RWPE1 (cell line): ENCODE measurements around the gene UQCRHL.
"Not testable (repeated sequence)": the region's sequence is repeated elsewhere in the genome, so short reads cannot be mapped to it uniquely, and the experiment has no call there.

Experiments
- CTCF ChIA-PET: fragments of 350-600 bp; sonication (Branson Sonifier 250); formaldehyde crosslinking; extraction: SDS; loops from one replicate; lab custom pipeline; 2021; lab: Yijun Ruan, JAX
- POLR2A ChIA-PET: fragments of 400-600 bp; formaldehyde crosslinking; extraction: SDS; loops from one replicate; lab custom pipeline; 2020; ENCODE audit warnings: antibody characterized with exemption; ENCODE audit not compliant: low non-redundant PET; lab: Yijun Ruan, JAX
- DNase-seq: peaks from one replicate; pipeline ENCODE4 v3.0.0; 2012; ENCODE audit warnings: low spot score
- H3K27ac ChIP-seq: fragments of 450-650 bp; 2 replicates; pipeline ENCODE4 v1.5.1; 2017
- CTCF ChIP-seq: fragments of 450-650 bp; conservative IDR thresholded peaks from 2 replicates; pipeline ENCODE4 v1.5.1; 2017; ENCODE audit warnings: low read depth, mild to moderate bottlenecking

Gene UQCRHL

GRCh38 chr1:15849775-15850324 lies 42.4 kb upstream of the UQCRHL start:
- no peak for TF ChIP-seq CTCF
- peak overlapping the region; percentile 96 for H3K27ac ChIP-seq
- ChIA-PET POLR2A (interaction anchor here (0.9 to 1.1 kb wide), 3 partner anchors 16 to 27 kb away, joined by 3 to 5 read pairs (median 3); no protein-coding TSS in a partner anchor), CTCF (interaction anchor here (1.0 to 1.1 kb wide), 2 partner anchors 46 to 58 kb away, joined by 3 to 5 read pairs; no protein-coding TSS in a partner anchor)
- no peak for DNase-seq

GRCh38 chr1:15848929-15849774 lies 41.7 kb upstream of the UQCRHL start:
- ChIA-PET CTCF (interaction anchor here (0.7 to 1.1 kb wide), 5 partner anchors 11 to 127 kb away, joined by 3 to 6 read pairs (median 3); partner anchors contain the start of gene ZBTB17), POLR2A (interaction anchor here (0.9 to 1.1 kb wide), 3 partner anchors 15 to 27 kb away, joined by 3 to 5 read pairs (median 3); no protein-coding TSS in a partner anchor)
- no peak for TF ChIP-seq CTCF
- peak; percentile 63 for DNase-seq
- peak overlapping the region; percentile 96 for H3K27ac ChIP-seq

- TF ChIP-seq CTCF = no peak
- CTCF ChIA-PET = interaction anchor here (0.7 to 1.1 kb wide), 4 partner anchors 10 to 109 kb away, joined by 3 to 5 read pairs (median 3); no protein-coding TSS in a partner anchor
- DNase-seq = no peak
- H3K27ac ChIP-seq = peak overlapping the region; percentile 96
- POLR2A ChIA-PET = interaction anchor here (1.1 kb wide), 2 partner anchors 15 to 26 kb away, joined by 3 to 5 read pairs; no protein-coding TSS in a partner anchor
These were observed 40.9 kb upstream of the UQCRHL start for GRCh38 chr1:15848143-15848928.

- CTCF ChIA-PET = interaction anchor here (0.6 to 1.0 kb wide), 5 partner anchors 9 to 597 kb away, joined by 3 to 7 read pairs (median 3); no protein-coding TSS in a partner anchor
- peak overlapping the region; percentile 96 for H3K27ac ChIP-seq
- no peak for DNase-seq
- TF ChIP-seq CTCF = no peak
- POLR2A ChIA-PET = interaction anchor here (0.9 to 2.2 kb wide), 2 partner anchors 14 to 53 kb away, joined by 3 to 12 read pairs; no protein-coding TSS in a partner anchor
These were observed 40.4 kb upstream of the UQCRHL start for GRCh38 chr1:15847893-15848142.

GRCh38 chr1:15847100-15847892 lies 39.8 kb upstream of the UQCRHL start, which contains the start of gene SPEN:
Gene SPEN, plus strand, starts transcription at chr1:15847707. Its CDS starts 361 bp downstream, at chr1:15848068.
- peak; percentile 89 for DNase-seq
- POLR2A ChIA-PET = interaction anchor here (0.9 to 2.2 kb wide), 2 partner anchors 13 to 52 kb away, joined by 3 to 12 read pairs; no protein-coding TSS in a partner anchor
- TF ChIP-seq CTCF = no peak
- CTCF ChIA-PET = interaction anchor here (0.6 to 1.0 kb wide), 5 partner anchors 9 to 596 kb away, joined by 3 to 7 read pairs (median 3); no protein-coding TSS in a partner anchor
- H3K27ac ChIP-seq = peak within 1 kb of the TSS; percentile 96

- POLR2A ChIA-PET = interaction anchor here (0.6 to 2.2 kb wide), 2 partner anchors 12 to 41 kb away, joined by 3 to 12 read pairs; no protein-coding TSS in a partner anchor
- H3K27ac ChIP-seq = peak overlapping the region; percentile 96
- DNase-seq, CTCF ChIA-PET: not testable (repeated sequence)
These were observed 38.6 kb upstream of the UQCRHL start for GRCh38 chr1:15846056-15846455.
